GM19452 (cell line): ENCODE results near the gene TSPOAP1.
A peak's percentile ranks its signal among the peaks of the same experiment; 100 is the strongest.

ENCODE experiments used
- ATAC-seq: cut with Tn5 transposase; IDR thresholded peaks from one replicate; pipeline ENCODE4 v1.9.1; 2021; ENCODE audit not compliant: unreplicated experiment

The TSPOAP1 gene

GRCh38 chr17:58328195-58329034, at the start of gene TSPOAP1:
Gene TSPOAP1 (minus strand): TSS chr17:58328795. CDS start chr17:58327920, 875 bp downstream.
- ATAC-seq, result peak; percentile 16

GRCh38 chr17:58377661-58378060, 49.1 kb upstream of the TSPOAP1 start:
- no peak for ATAC-seq

- no peak for ATAC-seq
Measured at GRCh38 chr17:58377093-58377601, 48.6 kb upstream of the TSPOAP1 start.

GRCh38 chr17:58376472-58377000, 47.9 kb upstream of the TSPOAP1 start:
- no peak for ATAC-seq

- ATAC-seq, result no peak
Measured at GRCh38 chr17:58375811-58376210, 47.2 kb upstream of the TSPOAP1 start.

GRCh38 chr17:58375256-58375655, 46.7 kb upstream of the TSPOAP1 start:
- no peak for ATAC-seq

- ATAC-seq, result no peak
Measured at GRCh38 chr17:58373923-58374322, 45.3 kb upstream of the TSPOAP1 start.

- ATAC-seq, result no peak
Measured at GRCh38 chr17:58373003-58373402, 44.4 kb upstream of the TSPOAP1 start.

- ATAC-seq, result no peak
Measured at GRCh38 chr17:58371300-58371950, 42.8 kb upstream of the TSPOAP1 start.

GRCh38 chr17:58370716-58371115, 42.1 kb upstream of the TSPOAP1 start:
- ATAC-seq, result no peak

GRCh38 chr17:58370309-58370708, 41.7 kb upstream of the TSPOAP1 start:
- no peak for ATAC-seq

GRCh38 chr17:58369214-58370031, 40.8 kb upstream of the TSPOAP1 start:
- no peak for ATAC-seq

- ATAC-seq, result no peak
Measured at GRCh38 chr17:58368860-58369213, 40.2 kb upstream of the TSPOAP1 start.

GRCh38 chr17:58367461-58367860, 38.9 kb upstream of the TSPOAP1 start:
- no peak for ATAC-seq

GRCh38 chr17:58365980-58366595, 37.5 kb upstream of the TSPOAP1 start:
- no peak for ATAC-seq

- no peak for ATAC-seq
Measured at GRCh38 chr17:58365185-58365979, 36.8 kb upstream of the TSPOAP1 start.

- ATAC-seq, result no peak
Measured at GRCh38 chr17:58364270-58364942, 35.8 kb upstream of the TSPOAP1 start.

- no peak for ATAC-seq
Measured at GRCh38 chr17:58363457-58364185, 35.0 kb upstream of the TSPOAP1 start.
